ENCODE data around the gene FBXW4. TPM values are rescaled to one million over a fixed set of nuclear protein-coding genes. Genes with fewer than 3 reads are reported as not detected.

Gene FBXW4
- total RNA-seq, 1 donor from 2014 or later = 21.9 TPM

DNA sequence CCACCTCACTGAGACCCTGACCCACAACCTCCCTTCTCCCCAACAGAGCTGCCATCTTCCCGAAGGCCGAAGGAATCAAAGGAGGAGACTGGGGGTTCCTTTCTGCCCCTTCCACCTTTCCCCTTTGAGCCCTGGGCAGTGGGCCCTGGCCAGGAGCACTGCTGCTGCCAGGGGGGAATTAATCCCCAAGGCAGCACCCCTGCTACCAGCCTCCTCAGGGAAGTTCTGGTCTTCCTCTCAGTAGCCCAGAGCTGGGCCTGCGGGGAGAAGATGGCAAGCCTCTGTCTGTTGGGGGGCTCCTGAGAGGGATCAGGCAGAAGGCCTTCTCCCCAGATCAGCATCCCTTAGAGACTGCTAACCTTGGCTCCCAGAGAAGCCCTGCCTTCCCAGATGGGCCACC lies 81.3 kb downstream of the FBXW4 start:
- H3K79me2 ChIP-seq (ENCODE audit: insufficient read depth, low read length) = no peaks in the 10 kb centered on the region
- H3K9me3 ChIP-seq (ENCODE audit: insufficient read depth, low read depth, low read length) = no peaks in the 10 kb centered on the region
- no peaks in the 10 kb centered on the region for H3K9me3 Mint-ChIP-seq (ENCODE audit: unreplicated experiment)
- TF ChIP-seq, protein P1, sequence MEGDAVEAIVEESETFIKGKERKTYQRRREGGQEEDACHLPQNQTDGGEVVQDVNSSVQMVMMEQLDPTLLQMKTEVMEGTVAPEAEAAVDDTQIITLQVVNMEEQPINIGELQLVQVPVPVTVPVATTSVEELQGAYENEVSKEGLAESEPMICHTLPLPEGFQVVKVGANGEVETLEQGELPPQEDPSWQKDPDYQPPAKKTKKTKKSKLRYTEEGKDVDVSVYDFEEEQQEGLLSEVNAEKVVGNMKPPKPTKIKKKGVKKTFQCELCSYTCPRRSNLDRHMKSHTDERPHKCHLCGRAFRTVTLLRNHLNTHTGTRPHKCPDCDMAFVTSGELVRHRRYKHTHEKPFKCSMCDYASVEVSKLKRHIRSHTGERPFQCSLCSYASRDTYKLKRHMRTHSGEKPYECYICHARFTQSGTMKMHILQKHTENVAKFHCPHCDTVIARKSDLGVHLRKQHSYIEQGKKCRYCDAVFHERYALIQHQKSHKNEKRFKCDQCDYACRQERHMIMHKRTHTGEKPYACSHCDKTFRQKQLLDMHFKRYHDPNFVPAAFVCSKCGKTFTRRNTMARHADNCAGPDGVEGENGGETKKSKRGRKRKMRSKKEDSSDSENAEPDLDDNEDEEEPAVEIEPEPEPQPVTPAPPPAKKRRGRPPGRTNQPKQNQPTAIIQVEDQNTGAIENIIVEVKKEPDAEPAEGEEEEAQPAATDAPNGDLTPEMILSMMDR (IDR thresholded peaks at IDR 0.05; ENCODE audit: insufficient read depth, low read depth, low read length) = no peak
- TF ChIP-seq EZH2 (IDR thresholded peaks at IDR 0.05; ENCODE audit: insufficient read depth, low read length) = no peak
- no peak overlapping the region for H3K4me3 Mint-ChIP-seq (ENCODE audit: unreplicated experiment)
- H3K27ac ChIP-seq (ENCODE audit: low read depth, low read length) = no peak overlapping the region
- H3K36me3 ChIP-seq (ENCODE audit: insufficient read depth, low read length) = peaks cover 2% of the 10 kb centered on the region
- H4K20me1 ChIP-seq (ENCODE audit: insufficient read depth, low read length) = peaks cover 17% of the 10 kb centered on the region
- DNase-seq (ENCODE audit: low read depth) = no peak
- H3K4me2 ChIP-seq (ENCODE audit: low read length) = no peak overlapping the region
- H3K4me3 ChIP-seq (ENCODE audit: insufficient read depth, low read depth, low read length) = no peak overlapping the region
- H3K27ac Mint-ChIP-seq (ENCODE audit: unreplicated experiment) = no peak overlapping the region
- H2AFZ ChIP-seq (ENCODE audit: low read depth, low read length) = no peak overlapping the region
- peaks cover 30% of the 10 kb centered on the region for H3K36me3 Mint-ChIP-seq (ENCODE audit: low read depth, unreplicated experiment)
- H3K4me1 Mint-ChIP-seq (ENCODE audit: low read depth, unreplicated experiment) = peaks cover 20% of the 10 kb centered on the region
- H3K27me3 Mint-ChIP-seq (ENCODE audit: low read depth, unreplicated experiment) = no peaks in the 10 kb centered on the region
- H3K9ac ChIP-seq (ENCODE audit: low read length) = no peak overlapping the region
- peaks cover 6% of the 10 kb centered on the region for H3K4me1 ChIP-seq (ENCODE audit: insufficient read depth, low read length)
- no peak for FAIRE-seq
- no peaks in the 10 kb centered on the region for H3K27me3 ChIP-seq (ENCODE audit: insufficient read depth, low read length)

DNA sequence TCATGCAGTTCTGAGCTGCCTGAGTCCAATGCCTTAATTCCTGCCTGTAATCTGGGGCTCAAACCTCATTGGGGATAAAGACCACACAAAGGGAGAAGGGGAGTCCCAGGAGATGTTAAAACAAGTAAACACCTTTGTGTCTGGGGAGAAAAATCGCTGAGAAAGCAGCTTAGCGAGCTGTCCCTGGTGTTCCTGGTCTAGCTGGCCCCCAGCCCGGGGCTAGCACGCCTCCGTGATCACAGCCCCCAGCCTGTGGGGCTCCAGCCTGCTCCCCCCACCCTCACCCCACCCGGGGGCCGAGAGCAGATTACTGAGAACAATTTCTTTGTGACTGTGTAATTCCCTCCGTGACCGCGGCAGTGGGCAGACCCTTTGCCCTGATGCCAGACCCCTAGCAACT lies 82.1 kb downstream of the FBXW4 start:
- peaks cover 15% of the 10 kb centered on the region for H4K20me1 ChIP-seq (ENCODE audit: insufficient read depth, low read length)
- Mint-ChIP-seq H3K4me1 (ENCODE audit: low read depth, unreplicated experiment) (peaks cover 21% of the 10 kb centered on the region), H3K4me3 (ENCODE audit: unreplicated experiment) (no peak overlapping the region), H3K36me3 (ENCODE audit: low read depth, unreplicated experiment) (peaks cover 29% of the 10 kb centered on the region), H3K9me3 (ENCODE audit: unreplicated experiment) (no peaks in the 10 kb centered on the region), H3K27me3 (ENCODE audit: low read depth, unreplicated experiment) (no peaks in the 10 kb centered on the region), H3K27ac (ENCODE audit: unreplicated experiment) (no peak overlapping the region)
- TF ChIP-seq, protein P1 (IDR thresholded peaks at IDR 0.05; ENCODE audit: insufficient read depth, low read depth, low read length) = no peak
- TF ChIP-seq EZH2 (IDR thresholded peaks at IDR 0.05; ENCODE audit: insufficient read depth, low read length) = no peak
- no peaks in the 10 kb centered on the region for H3K79me2 ChIP-seq (ENCODE audit: insufficient read depth, low read length)
- H3K4me3 ChIP-seq (ENCODE audit: insufficient read depth, low read depth, low read length) = no peak overlapping the region
- H2AFZ ChIP-seq (ENCODE audit: low read depth, low read length) = no peak overlapping the region
- no peak for FAIRE-seq
- no peaks in the 10 kb centered on the region for H3K9me3 ChIP-seq (ENCODE audit: insufficient read depth, low read depth, low read length)
- H3K9ac ChIP-seq (ENCODE audit: low read length) = no peak overlapping the region
- H3K4me1 ChIP-seq (ENCODE audit: insufficient read depth, low read length) = peaks cover 6% of the 10 kb centered on the region
- H3K27ac ChIP-seq (ENCODE audit: low read depth, low read length) = no peak overlapping the region
- DNase-seq (ENCODE audit: low read depth) = no peak
- no peak overlapping the region for H3K4me2 ChIP-seq (ENCODE audit: low read length)
- H3K36me3 ChIP-seq (ENCODE audit: insufficient read depth, low read length) = peaks cover 10% of the 10 kb centered on the region
- no peaks in the 10 kb centered on the region for H3K27me3 ChIP-seq (ENCODE audit: insufficient read depth, low read length)

DNA sequence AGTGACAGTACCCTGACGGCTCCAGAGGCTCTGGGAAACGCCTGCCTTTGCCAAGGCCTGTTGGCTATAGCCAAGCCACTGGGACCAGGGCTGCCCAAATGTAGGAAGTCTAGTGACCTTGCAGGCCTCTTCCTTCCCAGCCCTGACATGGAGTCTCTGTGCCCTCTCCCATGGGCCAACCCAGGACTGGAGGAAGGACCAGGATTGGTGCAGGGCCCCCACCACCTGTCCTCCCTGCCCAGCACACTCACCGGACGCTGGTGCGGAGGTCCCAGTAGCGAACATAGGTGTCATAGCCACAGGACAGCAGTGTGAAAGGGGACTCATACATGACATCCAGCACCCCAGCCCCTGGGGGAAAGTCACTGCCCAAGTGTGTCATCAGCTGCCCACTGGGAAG lies 82.9 kb downstream of the FBXW4 start:
- TF ChIP-seq, protein P1 (IDR thresholded peaks at IDR 0.05; ENCODE audit: insufficient read depth, low read depth, low read length) = no peak
- no peak for TF ChIP-seq EZH2 (IDR thresholded peaks at IDR 0.05; ENCODE audit: insufficient read depth, low read length)
- peaks cover 23% of the 10 kb centered on the region for H3K36me3 Mint-ChIP-seq (ENCODE audit: low read depth, unreplicated experiment)
- no peak overlapping the region for H3K27ac Mint-ChIP-seq (ENCODE audit: unreplicated experiment)
- Histone ChIP-seq H3K9me3 (ENCODE audit: insufficient read depth, low read depth, low read length) (no peaks in the 10 kb centered on the region), H4K20me1 (ENCODE audit: insufficient read depth, low read length) (peaks cover 7% of the 10 kb centered on the region), H3K4me3 (ENCODE audit: insufficient read depth, low read depth, low read length) (no peak overlapping the region), H3K27me3 (ENCODE audit: insufficient read depth, low read length) (no peaks in the 10 kb centered on the region), H3K27ac (ENCODE audit: low read depth, low read length) (no peak overlapping the region), H3K9ac (ENCODE audit: low read length) (no peak overlapping the region), H3K4me1 (ENCODE audit: insufficient read depth, low read length) (peaks cover 6% of the 10 kb centered on the region), H3K4me2 (ENCODE audit: low read length) (no peak overlapping the region), H3K79me2 (ENCODE audit: insufficient read depth, low read length) (no peaks in the 10 kb centered on the region), H3K36me3 (ENCODE audit: insufficient read depth, low read length) (peaks cover 12% of the 10 kb centered on the region), H2AFZ (ENCODE audit: low read depth, low read length) (no peak overlapping the region)
- no peaks in the 10 kb centered on the region for H3K27me3 Mint-ChIP-seq (ENCODE audit: low read depth, unreplicated experiment)
- no peak for DNase-seq (ENCODE audit: low read depth)
- no peaks in the 10 kb centered on the region for H3K9me3 Mint-ChIP-seq (ENCODE audit: unreplicated experiment)
- peaks cover 24% of the 10 kb centered on the region for H3K4me1 Mint-ChIP-seq (ENCODE audit: low read depth, unreplicated experiment)
- FAIRE-seq = no peak
- H3K4me3 Mint-ChIP-seq (ENCODE audit: unreplicated experiment) = no peak overlapping the region

All from astrocyte (in vitro differentiated cells and primary cell).